HG03442 (cell line): ENCODE measurements around the gene KCP.

Source experiments
- ATAC-seq: cut with Tn5 transposase; IDR thresholded peaks from one replicate; pipeline ENCODE4 v1.9.1; 2021; ENCODE audit warnings: mild to moderate bottlenecking, moderate library complexity; ENCODE audit not compliant: unreplicated experiment

Gene KCP

DNA sequence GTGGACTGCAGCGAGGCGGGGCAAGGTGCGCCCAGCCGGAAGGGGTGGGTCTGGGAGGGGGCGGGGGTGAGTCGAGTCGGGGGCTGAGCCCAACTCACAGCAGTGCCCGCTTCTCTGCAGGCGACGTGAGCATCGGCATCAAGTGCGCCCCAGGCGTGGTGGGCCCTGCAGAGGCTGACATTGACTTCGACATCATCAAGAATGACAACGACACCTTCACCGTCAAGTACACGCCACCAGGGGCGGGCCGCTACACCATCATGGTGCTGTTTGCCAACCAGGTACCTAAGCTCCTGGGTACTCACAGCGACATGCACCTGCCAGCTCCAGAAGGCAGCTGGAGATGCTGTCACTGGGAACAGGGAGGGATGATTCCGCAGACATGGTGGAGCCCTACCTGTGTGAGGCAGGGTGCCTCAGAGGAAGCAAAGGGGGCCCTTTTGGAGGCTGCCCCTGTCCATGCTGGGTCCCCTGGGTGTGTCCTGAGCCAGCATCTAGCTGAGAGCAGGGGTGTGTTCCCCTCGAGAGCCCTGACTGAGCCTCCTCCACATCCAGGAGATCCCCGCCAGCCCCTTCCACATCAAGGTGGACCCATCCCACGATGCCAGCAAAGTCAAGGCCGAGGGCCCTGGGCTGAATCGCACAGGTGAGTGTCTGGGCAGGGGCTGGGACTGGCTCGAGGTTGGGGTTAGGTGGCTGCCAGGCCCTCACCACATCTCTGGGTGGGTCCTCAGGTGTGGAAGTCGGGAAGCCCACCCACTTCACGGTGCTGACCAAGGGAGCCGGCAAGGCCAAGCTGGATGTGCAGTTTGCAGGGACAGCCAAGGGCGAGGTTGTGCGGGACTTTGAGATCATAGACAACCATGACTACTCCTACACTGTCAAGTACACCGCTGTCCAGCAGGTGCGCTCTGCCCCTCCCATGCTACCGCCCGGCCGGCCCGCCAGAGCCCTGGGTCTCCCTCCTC lies 67.6 kb downstream of the KCP start:
- ATAC-seq, result no peak

DNA sequence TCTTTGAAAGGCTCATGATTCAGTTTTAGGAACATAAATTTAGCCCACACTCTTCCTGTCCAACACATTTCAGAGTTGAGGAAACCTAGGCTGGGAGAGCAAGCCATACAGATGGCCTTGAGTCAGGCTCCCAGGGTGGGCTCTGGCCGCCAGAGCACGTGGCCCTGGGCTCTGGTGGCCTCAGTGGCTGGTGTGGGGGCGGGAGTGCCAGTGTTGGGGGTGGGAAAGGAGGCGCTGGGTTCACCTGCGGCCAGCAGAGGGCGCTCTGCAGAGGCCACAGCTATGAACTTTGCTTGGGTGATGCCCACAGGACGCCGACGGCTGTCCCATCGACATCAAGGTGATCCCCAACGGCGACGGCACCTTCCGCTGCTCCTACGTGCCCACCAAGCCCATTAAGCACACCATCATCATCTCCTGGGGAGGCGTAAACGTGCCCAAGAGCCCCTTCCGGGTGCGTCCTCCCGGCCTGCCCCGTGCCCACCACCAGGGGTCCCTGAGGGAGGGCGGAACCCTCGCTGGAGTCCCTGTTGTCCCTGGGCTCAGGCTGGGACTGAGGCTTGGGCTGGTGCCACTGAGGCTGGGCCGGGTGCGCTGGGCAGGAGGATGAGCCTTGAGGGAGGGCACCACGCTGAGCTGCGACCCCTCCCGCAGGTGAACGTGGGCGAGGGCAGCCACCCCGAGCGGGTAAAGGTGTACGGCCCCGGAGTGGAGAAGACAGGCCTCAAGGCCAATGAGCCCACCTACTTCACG lies 68.4 kb downstream of the KCP start:
- no peak for ATAC-seq

DNA sequence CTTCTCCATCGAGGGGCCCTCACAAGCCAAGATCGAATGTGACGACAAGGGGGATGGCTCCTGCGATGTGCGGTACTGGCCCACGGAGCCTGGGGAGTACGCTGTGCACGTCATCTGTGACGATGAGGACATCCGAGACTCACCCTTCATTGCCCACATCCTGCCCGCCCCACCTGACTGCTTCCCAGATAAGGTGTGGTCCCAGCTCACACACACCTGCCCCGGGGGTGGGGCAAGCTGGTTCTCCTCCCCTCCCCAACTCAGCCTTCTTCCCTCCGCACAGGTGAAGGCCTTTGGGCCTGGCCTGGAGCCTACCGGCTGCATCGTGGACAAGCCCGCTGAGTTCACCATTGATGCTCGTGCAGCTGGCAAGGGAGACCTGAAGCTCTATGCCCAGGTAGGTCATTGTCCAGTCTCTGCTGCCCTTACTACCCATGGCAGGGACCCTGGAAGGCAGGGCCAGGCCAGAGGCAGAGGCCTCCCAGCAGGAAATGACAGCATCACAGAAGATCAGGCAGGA lies 69.3 kb downstream of the KCP start:
- ATAC-seq, result no peak

DNA sequence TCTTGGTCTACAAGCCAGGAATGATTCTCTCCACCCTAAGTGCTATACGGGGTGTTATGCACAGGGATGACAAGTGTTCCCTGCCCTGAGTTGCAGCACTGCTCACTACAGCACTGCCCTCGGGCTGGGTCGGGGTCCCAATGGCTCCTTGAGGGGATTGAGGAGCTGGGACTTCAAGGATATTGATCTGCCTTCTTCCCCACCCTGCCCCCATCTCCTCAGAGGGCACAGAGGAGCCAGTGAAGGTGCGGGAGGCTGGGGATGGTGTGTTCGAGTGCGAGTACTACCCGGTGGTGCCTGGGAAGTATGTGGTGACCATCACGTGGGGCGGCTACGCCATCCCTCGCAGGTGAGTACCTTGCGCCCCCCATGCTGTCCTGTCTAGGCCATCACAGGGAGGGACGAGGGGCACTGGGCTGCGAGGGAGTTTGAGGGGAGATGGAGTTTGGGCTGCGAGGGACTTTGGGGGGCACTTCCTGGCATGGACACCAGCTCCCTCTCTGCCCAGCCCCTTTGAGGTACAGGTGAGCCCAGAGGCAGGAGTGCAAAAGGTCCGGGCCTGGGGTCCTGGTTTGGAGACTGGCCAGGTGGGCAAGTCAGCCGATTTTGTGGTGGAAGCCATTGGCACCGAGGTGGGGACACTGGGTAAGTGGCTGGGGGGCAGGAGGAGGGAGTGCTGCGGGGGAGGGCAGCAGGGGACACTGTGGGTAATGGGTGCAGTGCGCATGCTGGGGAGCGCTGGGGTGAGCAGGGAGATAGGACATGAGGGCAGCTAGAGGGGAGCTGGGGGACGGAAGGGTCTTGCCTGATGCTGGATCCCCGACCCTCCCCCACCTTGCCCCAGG lies 70.0 kb downstream of the KCP start:
- no peak for ATAC-seq

DNA sequence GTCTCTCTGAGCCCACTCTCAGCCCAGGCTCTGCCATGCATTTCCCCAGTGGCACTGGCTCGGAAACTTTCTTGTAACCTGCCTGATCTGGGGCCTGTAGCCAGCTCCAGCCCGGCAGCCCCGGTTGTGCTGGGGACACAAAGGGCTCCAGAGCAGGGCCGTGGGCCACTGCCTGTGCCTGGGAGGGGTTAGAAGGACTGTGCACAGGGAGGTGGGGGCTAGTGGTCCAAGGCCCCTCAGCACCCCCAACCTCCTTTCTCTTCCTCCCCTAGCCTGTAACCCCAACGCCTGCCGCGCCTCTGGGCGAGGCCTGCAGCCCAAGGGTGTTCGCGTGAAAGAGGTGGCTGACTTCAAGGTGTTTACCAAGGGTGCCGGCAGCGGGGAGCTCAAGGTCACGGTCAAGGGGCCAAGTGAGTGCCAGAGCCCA lies 70.7 kb downstream of the KCP start:
- no peak for ATAC-seq

DNA sequence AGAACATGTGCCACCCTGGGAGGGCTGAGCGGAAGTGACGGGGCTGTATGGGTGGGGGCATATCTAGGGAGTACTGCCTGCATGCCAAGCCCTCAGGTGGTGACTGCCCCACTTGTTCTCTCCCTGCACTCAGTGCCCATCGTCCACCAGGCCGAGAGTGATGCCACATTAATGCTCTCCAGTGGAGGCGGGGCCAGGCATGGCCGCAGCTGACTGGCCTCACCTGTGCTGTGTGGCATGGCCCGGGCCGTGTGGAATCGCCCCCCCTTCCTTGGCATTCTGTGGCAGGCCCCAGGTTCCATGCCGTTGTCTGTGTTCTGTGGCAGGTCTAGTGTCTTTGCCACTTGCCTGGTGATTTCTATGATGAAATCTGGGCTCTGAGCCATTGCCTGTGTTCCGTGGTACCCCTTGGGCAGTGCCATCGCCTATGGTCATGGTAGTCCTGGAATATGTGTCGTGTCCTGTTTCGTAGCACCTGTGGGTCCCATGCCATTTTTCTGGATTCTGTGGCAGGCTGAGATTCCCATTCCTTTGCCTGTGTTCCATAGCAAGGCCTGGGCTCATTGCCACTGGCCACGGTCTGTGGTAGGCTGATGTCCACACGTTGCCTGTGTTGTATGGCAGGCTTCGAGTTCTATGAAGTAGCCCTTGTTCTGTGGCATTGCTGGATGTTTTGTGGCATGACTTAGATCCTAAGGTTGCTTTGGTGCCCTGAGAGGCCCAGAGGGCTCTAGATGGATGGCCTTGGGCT lies 71.4 kb downstream of the KCP start:
- ATAC-seq, result no peak

DNA sequence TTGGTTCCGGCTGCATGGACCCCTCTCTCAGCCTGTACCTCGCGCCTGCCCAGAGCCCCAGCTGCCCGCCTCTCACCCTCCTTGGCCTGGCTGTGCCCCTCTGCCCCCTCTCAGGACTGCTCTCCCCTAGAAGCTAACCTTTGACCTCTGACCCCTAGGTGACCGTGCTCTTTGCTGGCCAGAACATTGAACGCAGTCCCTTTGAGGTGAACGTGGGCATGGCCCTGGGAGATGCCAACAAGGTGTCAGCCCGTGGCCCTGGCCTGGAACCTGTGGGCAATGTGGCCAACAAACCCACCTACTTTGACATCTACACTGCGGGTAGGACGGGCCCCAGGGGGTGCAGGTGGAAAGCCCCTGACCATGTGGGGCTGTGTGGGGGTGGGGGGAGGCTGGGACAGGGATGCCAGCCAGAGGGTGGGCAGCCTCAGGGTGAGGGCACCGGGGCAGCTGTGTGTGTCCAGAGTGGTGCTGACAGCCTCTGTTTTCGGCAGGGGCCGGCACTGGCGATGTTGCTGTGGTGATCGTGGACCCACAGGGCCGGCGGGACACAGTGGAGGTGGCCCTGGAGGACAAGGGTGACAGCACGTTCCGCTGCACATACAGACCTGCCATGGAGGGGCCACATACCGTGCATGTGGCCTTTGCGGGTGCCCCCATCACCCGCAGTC lies 72.3 kb downstream of the KCP start:
- ATAC-seq, result no peak

DNA sequence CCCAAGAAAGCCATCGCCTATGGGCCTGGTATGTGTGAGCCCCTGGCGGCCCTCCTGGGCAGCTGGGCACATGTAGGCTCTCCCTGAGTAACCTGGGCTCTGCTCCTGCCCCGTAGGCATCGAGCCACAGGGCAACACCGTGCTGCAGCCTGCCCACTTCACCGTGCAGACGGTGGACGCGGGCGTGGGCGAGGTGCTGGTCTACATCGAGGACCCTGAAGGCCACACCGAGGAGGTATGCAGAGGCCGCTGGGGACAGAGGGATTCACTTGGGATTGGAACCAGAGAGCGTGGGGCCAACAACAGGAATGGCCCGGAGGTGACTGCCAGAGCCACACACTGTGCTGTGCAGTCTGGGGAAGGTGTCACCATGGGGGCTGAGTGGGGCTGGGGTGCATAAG lies 73.0 kb downstream of the KCP start:
- no peak for ATAC-seq

DNA sequence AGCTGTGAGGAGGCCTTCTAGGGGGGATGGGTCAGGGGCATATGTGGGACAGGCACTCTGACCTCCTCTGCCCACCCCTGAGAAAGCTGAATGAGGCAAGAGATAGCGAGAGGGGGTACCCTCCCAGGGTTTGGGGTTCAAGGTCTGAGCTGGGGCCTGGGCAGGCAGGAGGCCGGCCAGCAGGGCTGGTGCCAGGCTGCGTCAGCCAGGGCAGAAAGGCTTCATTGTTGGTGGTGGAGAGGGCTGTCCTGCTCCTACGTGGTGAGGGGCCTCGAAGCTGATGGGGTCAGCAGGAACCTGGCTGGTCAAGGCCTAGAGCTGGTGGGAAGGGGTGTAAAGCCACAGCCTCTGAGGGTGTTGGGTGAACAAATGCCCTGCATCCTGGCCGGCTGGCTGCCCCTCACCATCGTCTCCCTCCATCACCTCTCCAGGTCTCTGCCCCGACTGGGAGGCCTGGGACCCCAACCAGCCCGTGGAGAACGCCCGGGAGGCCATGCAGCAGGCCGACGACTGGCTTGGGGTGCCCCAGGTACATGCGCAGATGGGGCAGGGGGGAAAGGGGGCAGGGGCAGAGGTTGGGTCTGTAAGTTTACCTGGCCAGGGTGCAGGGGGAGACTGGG lies 73.7 kb downstream of the KCP start:
- no peak for ATAC-seq

DNA sequence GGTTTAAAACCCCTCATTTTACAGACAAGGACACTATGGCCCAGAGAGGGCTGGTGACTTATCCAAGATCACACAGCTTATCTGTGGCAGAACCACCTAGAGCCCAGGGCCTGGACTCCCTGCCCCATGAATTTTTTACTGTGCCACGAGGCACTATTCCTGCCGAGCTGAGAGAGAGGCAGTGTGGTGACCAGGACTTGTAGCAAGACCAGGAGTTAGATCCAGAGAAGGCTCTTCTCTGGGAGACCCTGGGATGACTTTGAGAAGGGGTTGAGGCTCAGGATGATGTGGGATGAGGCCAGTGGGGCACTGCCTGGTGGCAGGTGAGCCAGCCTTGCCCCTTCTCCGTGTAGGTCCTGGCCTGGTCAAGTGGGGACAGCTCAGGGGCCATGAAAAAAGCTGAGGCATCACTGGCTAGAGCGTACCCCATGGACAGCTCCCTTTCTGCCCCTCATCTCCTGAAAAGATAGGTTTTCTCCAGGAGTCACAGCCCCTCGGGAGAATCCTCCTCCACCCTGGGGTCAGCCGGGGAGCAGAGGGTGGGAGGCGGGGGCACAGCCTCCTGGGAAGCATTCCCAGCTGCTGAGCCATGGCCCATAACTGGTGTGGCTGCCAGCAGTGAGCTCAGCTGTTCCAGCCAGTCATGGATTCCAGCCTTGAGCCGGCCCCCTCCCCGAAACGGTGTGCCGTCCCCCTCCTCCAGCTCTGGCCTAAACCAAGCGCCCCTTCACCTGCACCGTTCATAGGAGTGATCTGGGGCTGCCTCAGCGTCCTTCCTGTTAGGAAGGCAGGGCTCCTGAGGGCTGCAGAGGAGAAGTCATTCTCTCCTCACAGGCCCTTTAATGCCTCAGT lies 74.5 kb downstream of the KCP start:
- no peak for ATAC-seq

DNA sequence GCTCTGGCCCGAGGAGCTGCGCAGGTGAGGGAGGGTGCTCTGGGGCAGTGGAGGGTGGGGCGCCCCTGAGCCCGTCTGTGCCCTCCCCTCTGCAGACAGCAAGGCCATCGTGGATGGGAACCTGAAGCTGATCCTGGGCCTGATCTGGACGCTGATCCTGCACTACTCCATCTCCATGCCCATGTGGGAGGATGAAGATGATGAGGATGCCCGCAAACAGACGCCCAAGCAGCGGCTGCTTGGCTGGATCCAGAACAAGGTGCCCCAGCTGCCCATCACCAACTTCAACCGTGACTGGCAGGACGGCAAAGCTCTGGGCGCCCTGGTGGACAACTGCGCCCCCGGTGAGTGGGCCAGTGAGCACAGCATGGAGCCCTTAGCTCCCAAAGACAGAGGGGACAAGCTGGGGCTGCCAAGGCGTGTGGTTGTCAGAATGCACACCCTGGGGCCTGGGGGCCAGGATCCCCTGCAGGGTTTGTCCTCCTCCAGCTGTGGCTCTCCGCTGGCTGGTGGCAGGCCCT lies 75.2 kb downstream of the KCP start:
- no peak for ATAC-seq

DNA sequence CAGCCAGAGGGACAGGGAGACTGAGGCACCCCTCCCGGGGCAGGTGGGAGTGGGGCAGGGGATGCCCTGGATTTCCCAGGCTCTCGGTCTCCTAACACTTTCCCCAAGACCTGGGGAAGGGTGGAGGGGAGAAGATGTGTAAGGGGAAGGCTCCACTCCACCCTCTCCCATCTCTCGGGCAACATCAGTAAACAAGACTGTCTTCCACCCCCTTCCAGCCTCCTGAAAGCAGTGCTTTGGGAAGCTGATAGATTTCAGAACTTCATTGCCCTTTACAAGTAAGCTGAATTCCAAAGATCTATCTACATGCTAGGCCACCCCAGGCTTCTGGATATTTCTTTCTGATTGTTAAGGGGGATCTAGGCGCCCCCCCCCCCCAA lies 76.6 kb downstream of the KCP start:
- ATAC-seq, result no peak

DNA sequence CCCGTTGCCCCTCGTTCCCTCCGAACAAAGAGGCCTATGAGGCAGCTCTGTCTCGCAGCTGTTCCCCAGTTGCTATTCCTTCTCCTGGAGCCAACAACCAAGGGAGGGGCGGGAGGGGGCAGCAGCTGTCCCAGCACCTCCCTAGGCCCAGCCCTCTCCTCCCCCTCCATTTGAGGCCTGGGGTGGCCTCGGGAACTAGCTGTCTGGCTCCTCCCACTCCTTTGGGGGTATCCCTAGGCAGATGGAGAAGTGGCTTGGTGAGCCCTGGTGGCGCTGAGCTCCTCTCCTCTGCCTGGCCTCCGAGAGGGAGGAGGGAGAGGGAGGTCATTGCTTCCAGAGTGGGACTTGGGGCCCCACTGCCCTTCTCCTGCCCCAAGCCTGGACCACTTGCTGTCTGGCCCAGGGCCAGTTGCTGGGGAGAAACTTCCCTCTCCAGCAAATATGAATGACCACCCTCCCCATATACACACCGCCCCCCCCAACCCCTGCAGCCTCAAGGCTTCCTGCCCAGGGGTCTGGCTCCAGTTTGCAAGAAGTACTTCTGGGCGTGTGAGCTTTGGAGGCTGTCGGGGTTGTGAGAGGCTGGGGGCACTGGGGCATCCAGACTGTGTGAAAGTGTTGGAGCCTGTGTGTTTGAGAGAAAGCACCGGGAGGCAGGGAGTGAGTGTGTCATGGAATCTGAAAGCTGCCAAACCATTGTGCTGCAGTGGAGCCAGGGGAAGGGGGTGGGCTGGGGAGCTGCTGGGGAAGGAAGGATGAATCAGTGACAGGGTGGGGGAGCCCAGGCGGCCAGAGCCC lies 77.2 kb downstream of the KCP start:
- ATAC-seq, result no peak

DNA sequence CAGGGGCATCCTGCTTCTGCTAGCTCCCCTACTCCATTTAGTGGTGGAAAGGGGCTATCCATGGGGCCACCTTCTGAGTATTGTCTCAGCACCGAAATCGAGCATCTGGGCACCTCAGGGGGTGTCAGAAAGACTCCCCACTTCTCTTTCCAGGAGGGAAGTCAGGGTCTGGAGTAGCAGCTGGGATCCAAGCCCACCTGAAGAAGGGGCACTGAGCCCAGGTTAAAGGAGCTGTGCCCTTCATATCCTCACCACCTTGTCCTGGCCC lies 77.7 kb downstream of the KCP start:
- ATAC-seq, result no peak

DNA sequence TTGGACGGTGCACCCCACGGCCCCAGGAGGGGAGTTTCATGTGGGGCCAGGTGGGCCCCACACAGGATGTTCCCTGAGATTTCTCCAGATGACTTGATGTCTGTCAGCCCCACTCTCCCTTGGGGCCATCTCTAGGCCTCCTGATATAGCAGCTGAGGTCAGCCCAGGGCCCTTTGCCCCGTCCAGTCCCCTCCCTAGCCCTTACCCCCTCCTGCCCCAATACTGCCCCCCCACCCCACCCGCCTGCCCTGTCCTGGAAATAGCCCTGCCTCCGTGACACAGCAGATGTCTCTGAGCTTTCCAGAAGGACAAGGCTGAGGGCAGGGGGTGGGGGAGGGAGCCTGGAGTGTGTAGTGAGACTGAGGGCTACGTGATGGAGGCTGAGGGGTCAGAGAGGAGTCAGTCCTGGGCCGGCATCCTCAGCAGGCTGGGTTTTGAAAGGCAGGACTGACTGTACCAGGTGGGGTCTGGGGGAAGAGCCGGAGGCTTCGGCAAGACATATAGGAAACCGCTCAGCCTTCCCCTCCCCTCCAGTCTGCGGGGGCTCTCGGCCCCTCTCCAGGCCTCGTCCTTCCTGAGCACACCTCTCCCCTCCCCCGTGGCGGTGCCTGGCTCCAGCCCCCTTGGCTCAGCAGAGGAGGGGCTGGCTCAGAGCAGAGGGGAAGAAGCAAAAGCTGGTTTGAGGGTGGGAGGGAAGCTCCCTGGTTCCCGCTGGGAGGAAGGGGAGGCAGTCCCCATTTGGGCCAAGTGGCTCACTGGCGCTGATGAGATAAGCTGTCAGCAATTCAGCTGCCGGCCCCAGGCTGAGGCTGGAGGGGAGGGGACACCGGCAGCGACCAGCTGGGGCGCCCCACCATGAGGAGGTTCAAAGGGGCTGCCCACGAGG lies 78.3 kb downstream of the KCP start:
- ATAC-seq, result no peak

DNA sequence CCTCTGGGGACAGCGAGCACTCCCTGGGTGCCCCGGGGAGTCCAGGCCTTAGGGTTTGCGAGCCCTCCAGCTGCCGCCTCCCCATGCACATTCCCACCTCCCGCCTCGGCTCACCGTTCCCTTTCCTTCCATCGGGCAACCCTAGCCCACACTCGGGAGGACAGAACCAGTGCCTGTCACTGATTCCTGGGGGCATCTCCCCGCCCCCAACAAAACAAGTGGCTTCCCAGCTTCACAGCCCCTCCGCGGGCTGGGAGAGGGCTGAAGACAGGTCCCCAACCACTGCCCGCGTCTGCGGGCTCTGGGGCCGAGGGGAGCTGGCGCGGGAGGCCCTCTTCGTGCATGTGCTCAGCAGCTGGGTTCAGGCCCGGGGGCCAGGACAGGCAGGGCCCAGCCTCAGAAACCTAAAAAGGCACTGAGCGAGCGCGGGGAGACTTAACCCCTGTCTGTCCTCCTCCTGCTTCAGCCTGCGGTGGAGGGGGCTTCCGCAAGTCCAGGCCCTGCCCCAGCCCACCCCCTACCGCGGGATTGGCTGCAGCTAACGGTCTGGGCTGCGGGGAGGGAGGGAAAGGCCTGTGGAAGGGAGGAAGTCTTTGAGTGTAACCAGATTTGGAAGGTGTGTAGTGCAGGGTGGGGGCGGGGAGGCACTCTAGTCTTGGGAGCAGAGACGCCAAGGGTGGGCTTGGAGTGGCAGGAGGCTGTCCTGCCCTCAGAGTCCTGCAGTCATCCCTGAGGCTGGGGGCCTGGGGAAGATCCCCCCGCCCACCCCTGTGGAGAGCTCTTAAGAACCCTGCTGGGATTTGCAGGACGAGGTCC lies 79.1 kb downstream of the KCP start:
- ATAC-seq, result no peak
